Endothelial cell of umbilical vein (primary cell): Measurements from ENCODE around the gene SH3D19. TPM values are rescaled to one million over a fixed set of nuclear protein-coding genes. Genes with fewer than 3 reads are reported as not detected.

Experiments
- BruUV-seq: library from RNA; stranded (reverse); fragments of 400-500 nt; replicated peaks from 2 replicates; lab custom pipeline; 2021; lab: Mats Ljungman, UMichigan
- CTCF ChIA-PET: fragments of 300-600, 350-600 bp; sonication (Branson Sonifier 250); formaldehyde crosslinking; loops from one replicate; lab custom pipeline; 2021; ENCODE audit warnings: antibody characterized with exemption, inconsistent platforms; lab: Charles Lee
- POLR2A ChIA-PET: fragments of 300-600, 350-600 bp; sonication (Branson Sonifier 250); formaldehyde crosslinking; loops from one replicate; lab custom pipeline; 2021; ENCODE audit warnings: antibody characterized with exemption, inconsistent platforms; lab: Charles Lee
- DNase-seq: peaks from one replicate; pipeline ENCODE4 v3.0.0-alpha.2; 2011; ENCODE audit warnings: low read depth, low spot score
- FAIRE-seq: peaks from 2 replicates; lab custom pipeline; 2011; peaks lifted over from hg19 to GRCh38; lab: Jason Lieb, UNC
- H2AFZ ChIP-seq: 2 replicates; pipeline ENCODE4 v1.6.0; 2012; ENCODE audit warnings: low read depth, low read length, control low read depth, inconsistent platforms
- H3K27ac ChIP-seq: 2 replicates; pipeline ENCODE4 v1.5.1; 2011; ENCODE audit warnings: low read depth, mild to moderate bottlenecking, control low read depth, low read length, moderate library complexity; ENCODE audit not compliant: insufficient read depth
- H3K27me3 ChIP-seq, 2 experiments: 2 replicates each; pipeline versions ENCODE4 v1.6.0 to v1.6.1; 2011; ENCODE audit warnings: low read length in 2 of 2, mixed read lengths in 1 of 2; ENCODE audit not compliant: control insufficient read depth in 2 of 2, insufficient read depth in 2 of 2
- H3K36me3 ChIP-seq, 2 experiments: 2 replicates in 1 of 2; 3 replicates in 1 of 2; pipeline ENCODE4 v1.5.1; 2011; ENCODE audit warnings: low read length in 2 of 2, mild to moderate bottlenecking in 1 of 2, moderate library complexity in 1 of 2; ENCODE audit not compliant: control insufficient read depth in 2 of 2, insufficient read depth in 2 of 2; ENCODE audit errors: extremely low read depth in 1 of 2
- H3K4me1 ChIP-seq: 3 replicates; pipeline ENCODE4 v1.5.1; 2011; ENCODE audit warnings: mild to moderate bottlenecking, low read length; ENCODE audit not compliant: control insufficient read depth, insufficient read depth; ENCODE audit errors: extremely low read depth
- H3K4me2 ChIP-seq: 2 replicates; pipeline ENCODE4 v1.6.1; 2011; ENCODE audit warnings: low read length, control low read depth, mixed read lengths; ENCODE audit not compliant: insufficient read depth
- H3K4me3 ChIP-seq, 3 experiments: fragments of 200-600 bp in 1 of 3; sonication (generic), shearing (Covaris generic) in 1 of 3; replicated peaks in 1 of 3; 2 replicates each; pipeline ENCODE4 v1.5.1; 2011 to 2016; ENCODE audit warnings: control low read depth in 3 of 3, low read length in 3 of 3, mild to moderate bottlenecking in 2 of 3, inconsistent platforms in 1 of 3, low read depth in 1 of 3, moderate library complexity in 1 of 3; ENCODE audit not compliant: insufficient read depth in 1 of 3
- H3K79me2 ChIP-seq: 2 replicates; pipeline ENCODE4 v1.6.0; 2012; ENCODE audit warnings: low read length, inconsistent platforms; ENCODE audit not compliant: control insufficient read depth, insufficient read depth
- H3K9ac ChIP-seq: replicated peaks from 2 replicates; pipeline ENCODE3; 2011; ENCODE audit warnings: low read length, control low read depth; ENCODE audit not compliant: insufficient read depth; ENCODE audit errors: extremely low read depth
- H3K9me1 ChIP-seq: replicated peaks from 3 replicates; pipeline ENCODE4 v1.6.0; 2011; ENCODE audit warnings: mild to moderate bottlenecking, low read length; ENCODE audit not compliant: control insufficient read depth, insufficient read depth; ENCODE audit errors: extremely low read depth
- H3K9me3 ChIP-seq: replicated peaks from 2 replicates; pipeline ENCODE4 v1.5.1; 2012; ENCODE audit warnings: low read length, inconsistent platforms; ENCODE audit not compliant: control insufficient read depth, insufficient read depth
- H4K20me1 ChIP-seq: replicated peaks from 2 replicates; pipeline ENCODE3; 2011; ENCODE audit warnings: mild to moderate bottlenecking, low read length; ENCODE audit not compliant: control insufficient read depth, insufficient read depth; ENCODE audit errors: extremely low read depth
- EZH2 ChIP-seq: IDR thresholded peaks from 2 replicates; pipeline ENCODE4 v1.6.1; 2012; ENCODE audit warnings: borderline replicate concordance, low read depth, mild to moderate bottlenecking, moderate library complexity, low read length, inconsistent platforms; ENCODE audit not compliant: severe bottlenecking
- FOS ChIP-seq: IDR thresholded peaks from 2 replicates; pipeline ENCODE4 v1.6.1; 2011; ENCODE audit warnings: mild to moderate bottlenecking, low read length, moderate library complexity, borderline replicate concordance; ENCODE audit not compliant: insufficient read depth
- GATA2 ChIP-seq: IDR thresholded peaks from 2 replicates; pipeline ENCODE4 v1.7.0; 2011; ENCODE audit warnings: low read depth, mild to moderate bottlenecking, moderate library complexity, mixed read lengths, low read length; ENCODE audit not compliant: insufficient read length, insufficient read depth
- JUN ChIP-seq: IDR thresholded peaks from 2 replicates; pipeline ENCODE4 v1.6.1; 2011; ENCODE audit warnings: borderline replicate concordance, low read depth; ENCODE audit not compliant: insufficient read length, insufficient read depth
- MYC ChIP-seq: IDR thresholded peaks from one replicate; pipeline ENCODE4 v1.6.1; 2011; ENCODE audit warnings: mild to moderate bottlenecking, low read depth, low read length
- POLR2A ChIP-seq: IDR thresholded peaks from 2 replicates; pipeline ENCODE4 v1.6.1; 2012; ENCODE audit warnings: low read depth, mild to moderate bottlenecking, control low read depth, low read length
- POLR2AphosphoS5 ChIP-seq: IDR thresholded peaks from 2 replicates; pipeline ENCODE4 v1.6.1; 2012; ENCODE audit warnings: low read depth, mild to moderate bottlenecking, control low read depth, low read length, moderate library complexity; ENCODE audit not compliant: insufficient read depth
- dilution Hi-C: fragments of 300-500 bp; cut with MboI; formaldehyde crosslinking; loops from one replicate; pipeline ENCODE4 v1.15.0; 2019; ENCODE audit warnings: low sequenced_read_pairs; ENCODE audit not compliant: extremely low pct_ligation_motif_present
- intact Hi-C: fragments of 100-400 bp; cut with micrococcal nuclease; formaldehyde crosslinking; loops from one replicate; pipeline ENCODE4 v1.10.0; 2022
- polyA plus RNA-seq, 4 experiments: library from polyadenylated mRNA; depleted of rRNA in 3 of 4; stranded (reverse) in 3 of 4; unstranded in 1 of 4; fragments of >200 nt; gene quantifications; 2 replicates each; pipeline versions ENCODE4 v1.2.1 to v1.2.3, GENCODE V29; 2011 to 2012; ENCODE audit warnings: missing spikeins in 1 of 4
- total RNA-seq: library from RNA; stranded (reverse); gene quantifications from 2 replicates; pipeline ENCODE4 v1.2.3, GENCODE V29; 2021
- TF ChIP-seq, protein P1 (sequence below), 2 donors: IDR thresholded peaks; 1 replicate in 1 of 2; 2 replicates in 1 of 2; pipeline ENCODE4 v1.5.1; 2011; ENCODE audit warnings: low read length in 2 of 2, mild to moderate bottlenecking in 2 of 2, moderate library complexity in 2 of 2, control low read depth in 1 of 2, inconsistent platforms in 1 of 2, low read depth in 1 of 2; ENCODE audit not compliant: insufficient read depth in 1 of 2; ENCODE audit errors: extremely low read depth in 1 of 2
- TF ChIP-seq, protein P2 (sequence below): IDR thresholded peaks from 2 replicates; pipeline ENCODE4 v1.6.1; 2011; ENCODE audit not compliant: insufficient read depth, insufficient read length

SH3D19 gene
- total and polyA plus RNA-seq, 2 donors (not counting 3 experiments of a cell fraction or from before 2014, with no cell fraction given), result 37.5 to 92.8 TPM

DNA sequence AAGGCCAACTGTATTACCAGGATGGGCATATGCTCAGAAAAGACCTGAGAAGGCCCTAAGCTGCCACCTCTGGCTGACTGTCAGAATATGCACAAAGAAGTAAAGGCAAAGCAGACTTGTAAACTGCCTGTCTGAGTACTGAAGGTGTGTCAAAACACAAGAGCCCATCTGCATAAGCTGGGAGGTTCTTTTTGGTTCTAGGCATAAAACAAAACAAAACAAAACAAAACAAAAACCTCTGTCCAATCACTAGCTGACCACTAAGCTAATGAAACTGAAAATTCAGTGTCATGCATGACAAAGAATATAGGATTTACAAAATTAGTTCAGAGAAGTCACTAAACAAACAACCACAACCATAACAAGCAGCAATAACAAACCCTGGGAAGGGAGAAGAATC is 20.6 kb downstream of the SH3D19 start:
- FAIRE-seq, result peak; percentile 60
- DNase-seq, result peak; percentile 30
- no TSS peak for BruUV-seq

DNA sequence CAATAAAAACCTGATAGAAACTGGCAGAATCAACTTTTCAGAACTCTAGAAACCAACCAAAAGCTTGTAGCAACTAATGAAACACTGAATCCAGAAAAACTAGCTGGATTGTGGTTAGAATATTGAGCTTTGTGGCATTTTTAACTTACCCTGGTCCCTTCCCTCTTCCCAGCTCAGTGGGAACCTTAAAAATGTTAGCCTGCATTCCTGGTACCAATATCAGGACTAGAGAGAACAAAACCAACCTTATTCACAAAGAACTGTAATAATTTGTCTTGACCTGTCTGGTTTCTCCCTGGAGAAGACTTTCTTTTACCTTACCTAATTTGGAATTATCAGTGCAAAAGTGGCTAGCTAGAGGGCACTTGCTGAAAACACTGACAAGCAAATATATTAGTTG is 21.2 kb downstream of the SH3D19 start:
- intact Hi-C loops (no loop called here), dilution Hi-C loops (no loop called here)
- CTCF ChIA-PET, result interaction anchor here (1.2 to 2.8 kb wide), 12 partner anchors 8 to 300 kb away, joined by 4 to 18 read pairs (median 6); partner anchors contain the start of genes PRSS48 and SH3D19
- H3K9me1 ChIP-seq, result no peaks in the 10 kb centered on the region
- no peak overlapping the region for H3K4me3 ChIP-seq
- no peaks in the 10 kb centered on the region for H3K36me3 ChIP-seq
- FAIRE-seq, result no peak
- no peak overlapping the region for H3K4me2 ChIP-seq
- no peaks in the 10 kb centered on the region for H3K27me3 ChIP-seq
- BruUV-seq, result no TSS peak
- H3K9me3 ChIP-seq, result no peaks in the 10 kb centered on the region
- no peak for DNase-seq
- no peak overlapping the region for H3K9ac ChIP-seq
- H3K27ac ChIP-seq, result no peak overlapping the region
- peaks cover 38% of the 10 kb centered on the region for H3K79me2 ChIP-seq
- H3K4me1 ChIP-seq, result no peaks in the 10 kb centered on the region
- TF ChIP-seq GATA2 (no peak), EZH2 (no peak), MYC (no peak), POLR2AphosphoS5 (no peak), FOS (no peak), JUN (no peak), POLR2A (no peak)
- TF ChIP-seq, protein P1, sequence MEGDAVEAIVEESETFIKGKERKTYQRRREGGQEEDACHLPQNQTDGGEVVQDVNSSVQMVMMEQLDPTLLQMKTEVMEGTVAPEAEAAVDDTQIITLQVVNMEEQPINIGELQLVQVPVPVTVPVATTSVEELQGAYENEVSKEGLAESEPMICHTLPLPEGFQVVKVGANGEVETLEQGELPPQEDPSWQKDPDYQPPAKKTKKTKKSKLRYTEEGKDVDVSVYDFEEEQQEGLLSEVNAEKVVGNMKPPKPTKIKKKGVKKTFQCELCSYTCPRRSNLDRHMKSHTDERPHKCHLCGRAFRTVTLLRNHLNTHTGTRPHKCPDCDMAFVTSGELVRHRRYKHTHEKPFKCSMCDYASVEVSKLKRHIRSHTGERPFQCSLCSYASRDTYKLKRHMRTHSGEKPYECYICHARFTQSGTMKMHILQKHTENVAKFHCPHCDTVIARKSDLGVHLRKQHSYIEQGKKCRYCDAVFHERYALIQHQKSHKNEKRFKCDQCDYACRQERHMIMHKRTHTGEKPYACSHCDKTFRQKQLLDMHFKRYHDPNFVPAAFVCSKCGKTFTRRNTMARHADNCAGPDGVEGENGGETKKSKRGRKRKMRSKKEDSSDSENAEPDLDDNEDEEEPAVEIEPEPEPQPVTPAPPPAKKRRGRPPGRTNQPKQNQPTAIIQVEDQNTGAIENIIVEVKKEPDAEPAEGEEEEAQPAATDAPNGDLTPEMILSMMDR (IDR thresholded peaks at IDR 0.05; ENCODE audit: extremely low read depth in 1 of 2, insufficient read depth in 1 of 2, low read depth in 1 of 2, low read length in 2 of 2), result no peak
- TF ChIP-seq, protein P2, sequence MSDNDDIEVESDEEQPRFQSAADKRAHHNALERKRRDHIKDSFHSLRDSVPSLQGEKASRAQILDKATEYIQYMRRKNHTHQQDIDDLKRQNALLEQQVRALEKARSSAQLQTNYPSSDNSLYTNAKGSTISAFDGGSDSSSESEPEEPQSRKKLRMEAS, result no peak
- no peaks in the 10 kb centered on the region for H4K20me1 ChIP-seq
- POLR2A ChIA-PET, result no interaction called here
- H2AFZ ChIP-seq, result no peak overlapping the region

More for the DNA sequence above, 20.6 kb downstream of the SH3D19 start:
- no peaks in the 10 kb centered on the region for H3K27me3 ChIP-seq
- H3K4me1 ChIP-seq, result no peaks in the 10 kb centered on the region
- H3K4me3 ChIP-seq, result no peak overlapping the region
- H3K36me3 ChIP-seq, result no peaks in the 10 kb centered on the region
- no peak overlapping the region for H3K4me2 ChIP-seq
- no peak overlapping the region for H3K9ac ChIP-seq
- no peaks in the 10 kb centered on the region for H4K20me1 ChIP-seq
- ChIA-PET POLR2A (no interaction called here), CTCF (interaction anchor here (1.1 to 2.8 kb wide), 12 partner anchors 8 to 300 kb away, joined by 3 to 18 read pairs (median 6); partner anchors contain the start of genes PRSS48 and SH3D19)
- peaks cover 37% of the 10 kb centered on the region for H3K79me2 ChIP-seq
- H3K27ac ChIP-seq, result no peak overlapping the region
- H2AFZ ChIP-seq, result no peak overlapping the region
- no peaks in the 10 kb centered on the region for H3K9me1 ChIP-seq
- TF ChIP-seq MYC (no peak), GATA2 (no peak), JUN (no peak), POLR2A (no peak), EZH2 (no peak)
- TF ChIP-seq, protein P1 (IDR thresholded peaks at IDR 0.05; ENCODE audit: extremely low read depth in 1 of 2, insufficient read depth in 1 of 2, low read depth in 1 of 2, low read length in 2 of 2), result no peak
- intact Hi-C loops, result no loop called here
- no peaks in the 10 kb centered on the region for H3K9me3 ChIP-seq
- dilution Hi-C loops, result no loop called here
